HFFc6 (cell line): ENCODE results near the gene ECM1. TPM values are rescaled to one million over a fixed set of nuclear protein-coding genes. Genes with fewer than 3 reads are reported as not detected.
A peak's percentile ranks its signal among the peaks of the same experiment; 100 is the strongest.

Experiments
- DNase-seq: peaks from one replicate; pipeline ENCODE4 v3.0.0-alpha.2; 2018
- H3K27ac Mint-ChIP-seq: 2 replicates; pipeline ENCODE4 v1.8.0; 2020; ENCODE audit warnings: mild to moderate bottlenecking, mixed read lengths
- H3K27me3 Mint-ChIP-seq: 2 replicates; pipeline ENCODE4 v1.8.0; 2021; ENCODE audit warnings: mild to moderate bottlenecking, moderate library complexity, mixed read lengths; ENCODE audit not compliant: insufficient read depth
- H3K36me3 Mint-ChIP-seq: 2 replicates; pipeline ENCODE4 v1.8.0; 2021; ENCODE audit warnings: low read depth, mixed read lengths
- H3K4me1 Mint-ChIP-seq: 2 replicates; pipeline ENCODE4 v1.8.0; 2020; ENCODE audit warnings: low read depth, mixed read lengths
- H3K4me3 Mint-ChIP-seq: 2 replicates; pipeline ENCODE4 v1.8.0; 2020; ENCODE audit warnings: mild to moderate bottlenecking, moderate library complexity, mixed read lengths
- H3K9me3 Mint-ChIP-seq: 2 replicates; pipeline ENCODE4 v1.8.0; 2020; ENCODE audit warnings: mild to moderate bottlenecking, mixed read lengths
- total RNA-seq, 6 experiments: library from RNA; stranded (reverse); fragmentation: NEBNext Ultra II Directional; extraction: Animal tissue kit (Norgen Biotek cat#: 25700); gene quantifications; 2 replicates in 1 of 6; 3 replicates in 5 of 6; pipeline ENCODE4 v1.2.3, GENCODE V29; 2021
- TF ChIP-seq, protein P1 (sequence below): fragments of 200-600 bp; sonication (generic); IDR thresholded peaks from 2 replicates; pipeline ENCODE4 v1.5.0; 2021; ENCODE audit warnings: antibody characterized with exemption, mild to moderate bottlenecking

The ECM1 gene
- total RNA-seq, 6 experiments from 2014 or later, result 30.8 to 52.0 (median 46.5) TPM

DNA sequence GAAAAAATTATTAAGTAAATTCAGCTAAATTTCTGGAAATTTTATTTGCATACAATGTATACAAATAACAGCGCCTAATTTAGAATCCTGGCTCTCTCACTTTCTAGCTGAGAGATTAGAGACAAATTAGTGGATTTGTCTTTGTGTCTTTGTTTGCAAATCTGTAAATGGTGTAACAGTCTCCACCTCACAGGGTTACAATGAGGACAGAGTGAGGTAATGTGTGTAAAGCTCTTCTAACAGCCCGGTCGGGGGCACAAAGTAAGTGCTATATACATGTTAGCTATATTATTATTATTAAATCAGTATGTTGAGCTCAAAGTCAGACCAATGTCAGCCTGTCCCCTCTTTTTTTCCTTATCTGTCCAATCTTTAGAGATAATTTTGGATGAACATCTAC, 36.3 kb downstream of the ECM1 start:
- peaks cover 4% of the 10 kb centered on the region for H3K27me3 Mint-ChIP-seq
- no peak overlapping the region for H3K27ac Mint-ChIP-seq
- no peak overlapping the region for H3K4me3 Mint-ChIP-seq
- DNase-seq, result no peak
- H3K36me3 Mint-ChIP-seq, result no peaks in the 10 kb centered on the region
- H3K4me1 Mint-ChIP-seq, result peaks cover 6% of the 10 kb centered on the region
- no peaks in the 10 kb centered on the region for H3K9me3 Mint-ChIP-seq
- TF ChIP-seq, protein P1, sequence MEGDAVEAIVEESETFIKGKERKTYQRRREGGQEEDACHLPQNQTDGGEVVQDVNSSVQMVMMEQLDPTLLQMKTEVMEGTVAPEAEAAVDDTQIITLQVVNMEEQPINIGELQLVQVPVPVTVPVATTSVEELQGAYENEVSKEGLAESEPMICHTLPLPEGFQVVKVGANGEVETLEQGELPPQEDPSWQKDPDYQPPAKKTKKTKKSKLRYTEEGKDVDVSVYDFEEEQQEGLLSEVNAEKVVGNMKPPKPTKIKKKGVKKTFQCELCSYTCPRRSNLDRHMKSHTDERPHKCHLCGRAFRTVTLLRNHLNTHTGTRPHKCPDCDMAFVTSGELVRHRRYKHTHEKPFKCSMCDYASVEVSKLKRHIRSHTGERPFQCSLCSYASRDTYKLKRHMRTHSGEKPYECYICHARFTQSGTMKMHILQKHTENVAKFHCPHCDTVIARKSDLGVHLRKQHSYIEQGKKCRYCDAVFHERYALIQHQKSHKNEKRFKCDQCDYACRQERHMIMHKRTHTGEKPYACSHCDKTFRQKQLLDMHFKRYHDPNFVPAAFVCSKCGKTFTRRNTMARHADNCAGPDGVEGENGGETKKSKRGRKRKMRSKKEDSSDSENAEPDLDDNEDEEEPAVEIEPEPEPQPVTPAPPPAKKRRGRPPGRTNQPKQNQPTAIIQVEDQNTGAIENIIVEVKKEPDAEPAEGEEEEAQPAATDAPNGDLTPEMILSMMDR, result no peak

DNA sequence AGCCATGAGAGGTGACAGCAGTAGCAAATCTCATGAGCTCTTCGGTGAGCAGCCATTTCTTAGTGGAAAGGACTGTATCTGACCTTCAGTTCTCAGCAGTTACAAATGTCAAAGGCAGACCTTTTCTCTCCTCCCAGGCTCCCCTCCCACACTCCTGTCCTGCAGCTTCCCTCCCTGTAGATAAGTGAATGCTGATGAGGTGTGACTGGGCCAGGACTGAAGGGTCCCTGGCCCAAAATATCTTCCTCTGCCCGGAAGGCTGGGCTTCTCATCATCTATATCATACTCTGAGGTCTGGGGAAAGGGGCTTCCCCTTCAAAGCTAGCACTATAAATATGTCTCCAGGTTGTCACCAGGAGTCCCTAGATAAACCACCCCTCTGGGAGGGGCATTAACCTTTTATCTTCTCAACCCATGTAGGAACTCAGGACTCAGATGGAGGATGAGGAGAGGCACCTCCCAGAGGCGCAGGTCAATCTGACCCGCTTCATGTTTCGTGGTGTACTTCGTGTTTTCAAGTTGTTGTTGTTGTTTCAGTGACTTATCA, 37.6 kb downstream of the ECM1 start:
- peaks cover 9% of the 10 kb centered on the region for H3K27me3 Mint-ChIP-seq
- no peak for DNase-seq
- H3K36me3 Mint-ChIP-seq, result no peaks in the 10 kb centered on the region
- H3K27ac Mint-ChIP-seq, result no peak overlapping the region
- H3K9me3 Mint-ChIP-seq, result no peaks in the 10 kb centered on the region
- H3K4me1 Mint-ChIP-seq, result peaks cover 17% of the 10 kb centered on the region
- H3K4me3 Mint-ChIP-seq, result no peak overlapping the region
- TF ChIP-seq, protein P1, result no peak

GRCh38 chr1:150546294-150546937, 38.5 kb downstream of the ECM1 start:
- Mint-ChIP-seq H3K36me3 (no peaks in the 10 kb centered on the region), H3K27ac (no peak overlapping the region)

GRCh38 chr1:150548324-150548631, 40.4 kb downstream of the ECM1 start:
- peak overlapping the region; percentile 83 for H3K4me3 Mint-ChIP-seq
- peak overlapping the region; percentile 78 for H3K27ac Mint-ChIP-seq
- H3K36me3 Mint-ChIP-seq, result no peaks in the 10 kb centered on the region
- H3K27me3 Mint-ChIP-seq, result peaks cover 9% of the 10 kb centered on the region
- H3K9me3 Mint-ChIP-seq, result no peaks in the 10 kb centered on the region
- no peak for DNase-seq
- H3K4me1 Mint-ChIP-seq, result peaks cover 44% of the 10 kb centered on the region
- TF ChIP-seq, protein P1, result no peak

More at GRCh38 chr1:150546294-150546937, 38.5 kb downstream of the ECM1 start:
- Mint-ChIP-seq H3K27me3 (peaks cover 9% of the 10 kb centered on the region), H3K9me3 (no peaks in the 10 kb centered on the region), H3K4me3 (no peak overlapping the region), H3K4me1 (peaks cover 26% of the 10 kb centered on the region)
- DNase-seq, result no peak
- TF ChIP-seq, protein P1, result no peak

GRCh38 chr1:150548632-150549495, 41.0 kb downstream of the ECM1 start, which contains the start of gene ADAMTSL4:
TSS of gene ADAMTSL4 (plus strand) at chr1:150549408. CDS start at chr1:150552289, 2,881 bp downstream.
- peaks cover 45% of the 10 kb centered on the region for H3K4me1 Mint-ChIP-seq
- H3K36me3 Mint-ChIP-seq, result no peaks in the 10 kb centered on the region
- no peaks in the 10 kb centered on the region for H3K9me3 Mint-ChIP-seq
- TF ChIP-seq, protein P1, result peak; percentile 41
- peaks cover 9% of the 10 kb centered on the region for H3K27me3 Mint-ChIP-seq
- peak within 1 kb of the TSS; percentile 78 for H3K27ac Mint-ChIP-seq
- DNase-seq, result peak; percentile 67
- H3K4me3 Mint-ChIP-seq, result peak within 1 kb of the TSS; percentile 91
